Parathyroid adenoma (tissue), 2 donors: ENCODE data around the gene LAGE3.

Source experiments
- H2AFZ ChIP-seq: fragments of 300-600 bp; sonication (generic); one replicate; pipeline ENCODE4 v1.7.0; 2017; ENCODE audit warnings: antibody characterized with exemption, mild to moderate bottlenecking
- H3K27ac ChIP-seq: fragments of 300-600 bp; sonication (generic); one replicate; pipeline ENCODE4 v1.7.0; 2017
- H3K27me3 ChIP-seq: fragments of 300-600 bp; sonication (generic); one replicate; pipeline ENCODE4 v1.7.0; 2017; ENCODE audit warnings: low read length; ENCODE audit not compliant: control insufficient read depth, insufficient read depth
- H3K36me3 ChIP-seq: fragments of 300-600 bp; sonication (generic); one replicate; pipeline ENCODE4 v1.7.0; 2017; ENCODE audit warnings: low read length; ENCODE audit not compliant: control insufficient read depth, insufficient read depth
- H3K4me1 ChIP-seq: fragments of 300-600 bp; sonication (generic); one replicate; pipeline ENCODE4 v1.7.0; 2017; ENCODE audit warnings: control low read depth
- H3K4me2 ChIP-seq: fragments of 300-600 bp; sonication (generic); one replicate; pipeline ENCODE4 v1.7.0; 2017; ENCODE audit warnings: low read length
- H3K4me3 ChIP-seq: fragments of 300-600 bp; sonication (generic); one replicate; pipeline ENCODE4 v1.7.0; 2017; ENCODE audit warnings: low read depth, low read length
- H3K79me2 ChIP-seq: fragments of 300-600 bp; sonication (generic); one replicate; pipeline ENCODE4 v1.7.0; 2017; ENCODE audit warnings: control low read depth
- H3K9ac ChIP-seq: fragments of 300-600 bp; sonication (generic); one replicate; pipeline ENCODE4 v1.7.0; 2017; ENCODE audit warnings: mild to moderate bottlenecking
- H3K9me3 ChIP-seq: fragments of 300-600 bp; sonication (generic); one replicate; pipeline ENCODE4 v1.7.0; 2017; ENCODE audit warnings: low read length; ENCODE audit not compliant: control insufficient read depth
- TF ChIP-seq, protein P1 (sequence below): fragments of 300-600 bp; sonication (generic); IDR thresholded peaks from one replicate; pipeline ENCODE4 v1.7.0; 2017; ENCODE audit warnings: antibody characterized with exemption, mild to moderate bottlenecking
- donor health status: primary hyperparathyroidism.

Gene LAGE3

DNA sequence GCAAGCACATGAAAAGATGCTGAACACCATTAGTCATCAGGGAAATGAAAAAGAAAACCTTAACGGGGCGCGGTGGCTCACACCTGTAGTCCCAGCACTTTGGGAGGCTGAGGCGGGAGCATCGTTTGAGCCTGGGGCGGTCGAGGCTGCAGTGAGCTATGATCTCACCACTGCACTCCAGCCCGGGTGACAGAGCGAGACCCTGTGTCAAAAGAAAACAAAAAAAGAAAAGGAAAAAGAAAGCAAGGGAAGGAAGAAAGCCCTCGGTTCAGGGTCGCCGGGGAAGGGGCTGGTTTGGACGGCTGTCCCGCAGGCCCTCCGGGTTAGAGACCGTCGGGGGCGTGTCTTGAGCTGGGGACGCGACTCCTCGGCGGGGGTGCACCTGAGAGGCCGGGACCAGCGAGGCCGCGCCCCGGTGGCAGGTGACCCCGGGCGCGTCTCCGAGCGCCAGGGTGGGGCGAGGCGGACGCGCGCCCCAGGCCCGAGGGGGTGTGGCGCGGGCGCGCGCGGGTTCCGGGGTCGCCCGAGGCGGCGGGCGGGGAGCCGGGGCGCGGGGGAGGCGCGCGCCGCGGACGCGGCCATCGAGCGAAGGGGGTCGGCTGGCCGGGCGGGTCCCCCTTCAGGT lies 21.5 kb downstream of the LAGE3 start:
- Histone ChIP-seq H3K27ac (no peak overlapping the region), H3K4me3 (peak overlapping the region; percentile 31), H3K4me1 (no peaks in the 10 kb centered on the region), H3K79me2 (no peaks in the 10 kb centered on the region), H3K9ac (no peak overlapping the region), H3K9me3 (no peaks in the 10 kb centered on the region), H3K36me3 (no peaks in the 10 kb centered on the region), H3K27me3 (no peaks in the 10 kb centered on the region), H2AFZ (peak overlapping the region; percentile 60), H3K4me2 (peak overlapping the region; percentile 51)
- TF ChIP-seq, protein P1, sequence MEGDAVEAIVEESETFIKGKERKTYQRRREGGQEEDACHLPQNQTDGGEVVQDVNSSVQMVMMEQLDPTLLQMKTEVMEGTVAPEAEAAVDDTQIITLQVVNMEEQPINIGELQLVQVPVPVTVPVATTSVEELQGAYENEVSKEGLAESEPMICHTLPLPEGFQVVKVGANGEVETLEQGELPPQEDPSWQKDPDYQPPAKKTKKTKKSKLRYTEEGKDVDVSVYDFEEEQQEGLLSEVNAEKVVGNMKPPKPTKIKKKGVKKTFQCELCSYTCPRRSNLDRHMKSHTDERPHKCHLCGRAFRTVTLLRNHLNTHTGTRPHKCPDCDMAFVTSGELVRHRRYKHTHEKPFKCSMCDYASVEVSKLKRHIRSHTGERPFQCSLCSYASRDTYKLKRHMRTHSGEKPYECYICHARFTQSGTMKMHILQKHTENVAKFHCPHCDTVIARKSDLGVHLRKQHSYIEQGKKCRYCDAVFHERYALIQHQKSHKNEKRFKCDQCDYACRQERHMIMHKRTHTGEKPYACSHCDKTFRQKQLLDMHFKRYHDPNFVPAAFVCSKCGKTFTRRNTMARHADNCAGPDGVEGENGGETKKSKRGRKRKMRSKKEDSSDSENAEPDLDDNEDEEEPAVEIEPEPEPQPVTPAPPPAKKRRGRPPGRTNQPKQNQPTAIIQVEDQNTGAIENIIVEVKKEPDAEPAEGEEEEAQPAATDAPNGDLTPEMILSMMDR, result no peak

DNA sequence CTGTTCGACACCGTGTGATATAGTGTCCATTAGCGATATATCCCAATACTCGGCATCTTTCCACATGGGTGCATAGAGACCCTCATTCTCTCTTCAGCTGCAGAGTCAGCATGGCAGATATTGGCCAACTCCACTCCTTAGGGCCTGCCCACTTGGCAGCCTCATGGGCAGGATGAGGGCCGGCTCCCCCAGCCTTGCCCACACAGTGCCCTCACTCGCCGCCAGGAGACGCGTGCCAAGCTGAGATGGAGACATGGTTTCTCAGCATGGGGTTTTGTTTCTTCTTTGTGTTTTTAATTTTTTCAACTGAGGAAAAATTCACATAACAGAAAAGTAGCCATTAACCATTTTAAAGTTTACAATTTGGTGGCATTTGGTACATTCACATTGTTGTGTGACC lies 26.3 kb downstream of the LAGE3 start:
- H2AFZ ChIP-seq, result no peak overlapping the region
- H3K79me2 ChIP-seq, result no peaks in the 10 kb centered on the region
- H3K4me3 ChIP-seq, result no peak overlapping the region
- H3K9ac ChIP-seq, result no peak overlapping the region
- H3K9me3 ChIP-seq, result no peaks in the 10 kb centered on the region
- H3K27me3 ChIP-seq, result no peaks in the 10 kb centered on the region
- H3K27ac ChIP-seq, result no peak overlapping the region
- TF ChIP-seq, protein P1, result peak; percentile 36
- H3K4me2 ChIP-seq, result no peak overlapping the region
- no peaks in the 10 kb centered on the region for H3K36me3 ChIP-seq
- no peaks in the 10 kb centered on the region for H3K4me1 ChIP-seq

DNA sequence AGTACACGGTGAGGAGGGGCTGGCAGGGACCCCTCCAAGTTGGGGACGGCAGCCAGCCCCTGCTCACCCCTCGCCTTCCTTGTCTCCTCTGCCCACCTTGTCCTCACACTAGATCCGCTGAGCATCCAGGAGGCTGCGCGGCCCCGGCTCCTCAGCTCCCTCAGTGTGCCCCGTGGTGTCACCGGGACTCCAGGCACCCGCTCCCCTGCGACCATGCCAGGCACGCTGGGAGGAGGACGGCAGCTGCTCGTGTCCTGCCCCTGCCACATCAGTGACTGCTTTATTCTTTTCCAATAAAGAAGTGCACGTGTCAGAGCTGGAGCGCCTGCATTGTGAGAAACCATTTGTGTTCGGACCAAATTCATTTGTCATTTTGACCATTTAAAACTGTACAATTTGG lies 28.8 kb downstream of the LAGE3 start:
- H3K9ac ChIP-seq, result no peak overlapping the region
- no peak overlapping the region for H3K4me2 ChIP-seq
- TF ChIP-seq, protein P1, result no peak
- H3K36me3 ChIP-seq, result no peaks in the 10 kb centered on the region
- H3K4me3 ChIP-seq, result no peak overlapping the region
- no peak overlapping the region for H3K27ac ChIP-seq
- H3K27me3 ChIP-seq, result no peaks in the 10 kb centered on the region
- no peak overlapping the region for H2AFZ ChIP-seq
- H3K79me2 ChIP-seq, result no peaks in the 10 kb centered on the region
- H3K9me3 ChIP-seq, result no peaks in the 10 kb centered on the region
- no peaks in the 10 kb centered on the region for H3K4me1 ChIP-seq

DNA sequence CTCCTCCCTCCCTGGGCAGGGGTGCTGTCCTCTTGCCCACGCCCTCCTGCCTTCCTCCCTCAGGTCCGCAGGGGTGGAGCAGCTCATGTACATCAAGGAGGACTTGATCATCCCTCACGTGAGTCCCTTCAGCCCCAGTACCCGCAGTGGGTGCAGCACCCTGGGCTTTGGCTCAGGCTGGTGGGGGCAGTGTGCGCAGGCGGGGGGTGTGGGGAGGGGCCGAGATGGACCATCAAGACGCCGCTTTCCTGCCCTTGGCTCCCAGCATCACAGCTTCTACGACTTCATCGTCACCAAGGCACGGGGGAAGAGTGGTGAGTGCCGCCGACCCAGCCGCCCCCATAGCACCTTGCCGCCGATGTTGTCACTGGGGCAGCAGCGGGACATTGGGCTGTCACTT lies 29.5 kb downstream of the LAGE3 start:
- Histone ChIP-seq H3K9ac (no peak overlapping the region), H3K4me2 (no peak overlapping the region), H3K4me3 (no peak overlapping the region), H3K9me3 (no peaks in the 10 kb centered on the region), H3K27ac (no peak overlapping the region), H3K4me1 (no peaks in the 10 kb centered on the region), H3K27me3 (no peaks in the 10 kb centered on the region), H3K36me3 (no peaks in the 10 kb centered on the region), H2AFZ (no peak overlapping the region), H3K79me2 (no peaks in the 10 kb centered on the region)
- TF ChIP-seq, protein P1, result no peak

DNA sequence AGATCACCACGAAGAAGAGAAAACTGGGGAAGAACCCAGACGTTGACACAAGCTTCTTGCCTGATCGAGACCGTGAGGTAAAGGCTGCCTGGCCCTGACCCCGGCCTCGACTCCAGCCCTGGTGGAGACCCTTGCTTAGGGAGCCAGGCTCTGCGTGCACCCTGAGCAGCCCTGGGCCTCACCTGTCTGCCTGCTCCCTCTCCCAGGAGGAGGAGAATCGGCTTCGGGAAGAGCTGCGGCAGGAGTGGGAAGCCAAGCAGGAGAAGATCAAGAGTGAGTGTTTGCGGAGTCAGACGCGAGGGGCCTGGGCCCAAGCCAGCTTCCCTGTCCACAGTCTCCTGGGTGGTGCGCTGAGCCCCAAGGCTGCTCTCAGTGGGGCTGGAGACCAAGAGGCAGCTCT lies 30.6 kb downstream of the LAGE3 start:
- H3K9ac ChIP-seq, result no peak overlapping the region
- H2AFZ ChIP-seq, result no peak overlapping the region
- peaks cover under 1% of the 10 kb centered on the region for H3K4me1 ChIP-seq
- H3K9me3 ChIP-seq, result no peaks in the 10 kb centered on the region
- no peak overlapping the region for H3K4me3 ChIP-seq
- H3K4me2 ChIP-seq, result no peak overlapping the region
- no peaks in the 10 kb centered on the region for H3K36me3 ChIP-seq
- H3K27ac ChIP-seq, result no peak overlapping the region
- H3K27me3 ChIP-seq, result no peaks in the 10 kb centered on the region
- TF ChIP-seq, protein P1, result no peak
- H3K79me2 ChIP-seq, result no peaks in the 10 kb centered on the region
